HUES6 (cell line): Measurements from ENCODE around the gene CHN1.

ENCODE experiments used
- H3K27ac ChIP-seq: 2 replicates; pipeline ENCODE4 v1.7.0; 2013; ENCODE audit warnings: low read depth, mild to moderate bottlenecking, low read length, inconsistent platforms
- H3K27me3 ChIP-seq: 2 replicates; pipeline ENCODE4 v1.6.1; 2013; ENCODE audit warnings: low read length; ENCODE audit not compliant: control insufficient read depth, insufficient read depth
- H3K36me3 ChIP-seq: 2 replicates; pipeline ENCODE4 v1.6.1; 2013; ENCODE audit warnings: low read length; ENCODE audit not compliant: control insufficient read depth, insufficient read depth
- H3K4me1 ChIP-seq: 2 replicates; pipeline ENCODE4 v1.6.1; 2013; ENCODE audit warnings: low read length; ENCODE audit not compliant: control insufficient read depth, insufficient read depth
- H3K4me3 ChIP-seq: 2 replicates; pipeline ENCODE4 v1.5.1; 2013; ENCODE audit warnings: low read depth, low read length
- H3K9ac ChIP-seq: one replicate; pipeline ENCODE4 v1.6.1; 2013; ENCODE audit warnings: mild to moderate bottlenecking, low read length
- H3K9me3 ChIP-seq: 2 replicates; pipeline ENCODE4 v1.6.1; 2013; ENCODE audit warnings: low read depth, low read length; ENCODE audit not compliant: control insufficient read depth, insufficient read depth

Gene CHN1

DNA sequence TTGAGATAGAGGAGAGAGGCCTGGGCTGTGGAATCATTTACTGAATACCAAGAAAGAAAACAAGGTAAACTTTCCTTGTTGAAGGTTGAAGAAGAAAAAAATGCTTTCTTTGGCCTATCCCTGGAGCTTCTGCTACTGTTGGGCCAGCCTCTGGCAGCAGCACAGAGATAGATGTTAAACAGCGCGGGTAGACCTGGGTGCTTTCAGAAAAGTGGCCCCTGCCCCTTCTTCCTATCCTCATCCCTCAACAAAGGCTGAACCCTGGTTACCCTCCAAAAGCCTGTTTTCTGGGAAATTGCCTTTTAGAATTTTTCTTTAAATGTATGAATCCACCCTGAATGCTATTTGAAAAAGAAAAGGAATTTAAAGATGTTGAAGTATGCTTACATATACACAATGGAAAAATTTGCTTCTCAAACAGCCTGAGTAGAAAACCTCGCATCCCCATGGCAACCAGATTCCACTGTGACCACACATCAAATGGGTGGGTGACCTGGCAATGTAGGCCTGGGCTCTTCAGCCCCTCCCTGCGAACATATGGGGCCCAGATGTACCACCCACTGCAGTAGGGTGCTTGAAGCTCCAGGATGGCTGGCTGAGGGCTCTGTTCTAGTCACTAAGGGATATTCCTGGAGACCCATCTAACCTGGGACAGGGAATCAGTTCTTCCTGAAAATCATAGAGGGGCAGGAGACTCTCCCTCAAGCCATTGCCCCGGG is 217.5 kb downstream of the CHN1 start:
- Histone ChIP-seq H3K9ac (peak overlapping the region; percentile 34), H3K4me1 (peaks cover 47% of the 10 kb centered on the region), H3K36me3 (no peaks in the 10 kb centered on the region), H3K9me3 (no peaks in the 10 kb centered on the region), H3K27ac (peak overlapping the region; percentile 84), H3K4me3 (peak overlapping the region; percentile 22), H3K27me3 (no peaks in the 10 kb centered on the region)

DNA sequence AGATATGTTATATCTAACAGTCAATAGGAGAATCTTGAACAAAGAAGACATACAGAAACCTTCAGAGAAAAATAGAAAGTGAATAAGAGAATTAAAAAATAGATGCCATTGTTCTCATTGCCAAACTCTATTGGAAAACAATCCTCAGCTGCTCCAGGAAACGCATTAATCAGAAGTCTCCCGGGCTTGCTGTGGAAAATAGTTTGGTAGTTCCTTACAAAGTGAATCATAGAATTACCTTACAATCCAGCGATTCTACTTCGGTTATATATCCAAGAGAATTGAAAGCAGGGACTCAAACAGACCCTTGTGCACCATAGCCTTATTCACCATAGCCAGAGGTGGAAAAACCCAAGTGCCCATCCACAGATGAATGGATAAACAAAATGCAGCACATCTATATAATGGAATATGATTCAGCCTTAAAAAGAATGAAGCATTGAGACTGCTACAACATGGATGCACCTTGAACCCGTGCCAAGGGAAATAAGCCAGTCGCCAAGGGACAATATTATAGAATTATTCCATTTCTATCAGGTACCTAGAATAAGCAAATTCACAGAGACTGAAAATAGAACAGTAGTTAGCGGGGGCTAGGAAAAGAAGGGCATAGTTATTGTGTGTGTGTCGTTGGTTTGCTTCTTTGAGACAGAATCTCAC is 219.0 kb downstream of the CHN1 start:
- no peaks in the 10 kb centered on the region for H3K27me3 ChIP-seq
- H3K4me1 ChIP-seq = peaks cover 36% of the 10 kb centered on the region
- H3K27ac ChIP-seq = no peak overlapping the region; the same call in 1 of the 2 replicates
- no peak overlapping the region for H3K4me3 ChIP-seq
- no peak overlapping the region for H3K9ac ChIP-seq
- H3K36me3 ChIP-seq = no peaks in the 10 kb centered on the region
- H3K9me3 ChIP-seq = no peaks in the 10 kb centered on the region

DNA sequence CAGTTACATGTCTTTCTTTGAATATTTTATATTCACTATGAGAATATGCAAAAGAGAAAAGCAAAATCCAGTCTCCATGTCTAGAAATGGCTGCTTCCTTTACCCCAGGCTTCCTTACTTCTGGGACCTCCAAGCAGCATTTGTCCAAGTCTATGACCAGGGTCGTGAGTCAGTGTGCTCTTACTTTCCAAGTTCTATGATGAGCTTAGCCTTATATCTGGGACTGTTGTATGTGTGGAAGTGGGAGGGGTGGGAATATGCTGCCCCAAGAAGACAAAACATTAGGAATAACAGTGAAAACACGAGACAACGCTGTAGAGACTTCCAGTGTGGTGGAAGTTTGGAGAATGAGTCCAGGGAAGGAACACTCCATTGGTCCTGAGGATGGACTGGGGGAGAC is 219.7 kb downstream of the CHN1 start:
- Histone ChIP-seq H3K27ac (no peak overlapping the region), H3K4me1 (peaks cover 37% of the 10 kb centered on the region), H3K36me3 (no peaks in the 10 kb centered on the region), H3K4me3 (no peak overlapping the region), H3K9ac (no peak overlapping the region), H3K9me3 (no peaks in the 10 kb centered on the region), H3K27me3 (no peaks in the 10 kb centered on the region)

DNA sequence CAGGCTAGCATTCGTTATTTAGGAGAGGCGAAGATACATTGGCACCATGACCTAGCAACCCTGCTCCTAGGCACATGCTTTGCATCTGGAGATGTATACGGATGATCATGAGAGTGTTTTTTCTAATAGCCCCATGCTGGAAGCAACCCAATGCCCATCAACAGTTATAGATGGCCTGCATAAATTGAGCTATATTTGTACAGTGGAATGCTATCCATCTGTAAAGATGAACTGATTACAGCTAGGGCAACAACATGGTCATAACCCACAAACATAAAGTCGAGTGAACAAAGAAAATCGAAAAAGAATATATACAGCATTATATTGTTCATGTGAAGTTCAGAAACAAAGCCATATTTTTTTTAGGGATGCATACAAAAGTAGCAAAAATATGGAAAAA is 220.3 kb downstream of the CHN1 start:
- H3K36me3 ChIP-seq = no peaks in the 10 kb centered on the region
- H3K27ac ChIP-seq = no peak overlapping the region

DNA sequence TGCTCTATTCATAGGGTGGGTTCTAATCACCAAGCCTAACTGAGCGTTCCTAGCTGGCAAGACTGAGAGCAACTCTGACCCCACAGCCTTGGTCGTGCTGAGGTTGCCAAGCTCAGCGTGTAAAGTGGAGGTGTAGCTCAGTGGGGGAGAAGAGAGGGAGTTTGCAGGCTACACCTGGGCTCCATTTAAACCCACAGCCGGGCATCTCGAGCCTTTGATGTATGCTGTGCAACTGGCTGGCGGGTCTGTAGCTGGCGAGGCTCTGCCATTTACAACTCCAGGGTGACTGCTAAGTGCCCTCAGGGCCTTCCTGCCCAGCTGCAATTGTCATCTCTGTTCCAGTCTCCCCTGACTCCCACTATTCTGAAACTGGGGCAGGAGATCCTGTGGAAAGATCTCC is 220.9 kb downstream of the CHN1 start:
- Histone ChIP-seq H3K27ac (no peak overlapping the region), H3K4me1 (peaks cover 44% of the 10 kb centered on the region)

More for the DNA sequence above, 220.3 kb downstream of the CHN1 start:
- no peak overlapping the region for H3K9ac ChIP-seq
- H3K4me3 ChIP-seq = no peak overlapping the region
- H3K9me3 ChIP-seq = no peaks in the 10 kb centered on the region
- H3K4me1 ChIP-seq = peaks cover 42% of the 10 kb centered on the region
- H3K27me3 ChIP-seq = no peaks in the 10 kb centered on the region

DNA sequence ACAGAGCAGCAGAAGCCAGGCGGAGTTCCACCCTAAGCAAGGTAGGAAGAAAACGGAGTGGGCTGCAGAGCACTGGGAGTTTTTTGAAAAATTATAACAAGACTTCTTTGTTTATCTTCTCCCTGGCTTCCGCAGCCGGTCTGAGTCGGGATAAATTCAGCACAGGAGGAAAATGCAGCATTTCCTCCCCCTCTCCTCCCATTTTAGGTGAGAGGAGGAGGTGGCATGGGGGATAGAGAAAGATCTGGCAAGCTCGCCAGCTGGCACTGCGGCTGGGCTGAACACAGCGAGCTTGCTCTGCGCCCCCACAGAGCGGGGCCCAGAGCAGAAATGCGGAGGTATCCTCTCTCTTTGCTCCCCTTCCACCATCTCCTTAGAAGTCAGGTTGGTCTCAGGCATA is 223.2 kb downstream of the CHN1 start:
- Histone ChIP-seq H3K27ac (no peak overlapping the region), H3K4me3 (no peak overlapping the region), H3K36me3 (no peaks in the 10 kb centered on the region), H3K9ac (no peak overlapping the region), H3K27me3 (no peaks in the 10 kb centered on the region), H3K4me1 (peaks cover 37% of the 10 kb centered on the region), H3K9me3 (no peaks in the 10 kb centered on the region)

More for the DNA sequence above, 220.9 kb downstream of the CHN1 start:
- H3K9me3 ChIP-seq = no peaks in the 10 kb centered on the region
- no peak overlapping the region for H3K9ac ChIP-seq
- no peaks in the 10 kb centered on the region for H3K27me3 ChIP-seq
- no peaks in the 10 kb centered on the region for H3K36me3 ChIP-seq
- H3K4me3 ChIP-seq = no peak overlapping the region

DNA sequence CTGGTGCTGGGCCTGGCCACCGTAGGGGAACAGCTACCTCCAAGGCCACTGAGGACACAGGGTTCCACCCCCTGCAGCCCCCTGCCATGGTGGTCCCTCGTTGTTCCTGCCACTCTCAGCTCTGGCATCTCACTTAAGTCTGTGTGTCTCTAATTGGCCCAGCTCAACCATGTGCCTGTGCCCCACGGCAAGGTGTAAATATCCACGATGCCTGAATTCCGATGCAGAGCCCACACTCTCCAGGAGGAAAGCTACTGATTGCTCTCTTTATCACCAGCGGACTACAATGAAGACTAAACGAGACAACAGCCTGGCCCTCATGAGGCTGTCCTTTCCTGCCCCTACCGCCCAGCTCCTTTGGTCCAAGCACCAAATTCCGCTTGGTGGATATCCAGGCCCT is 223.9 kb downstream of the CHN1 start:
- Histone ChIP-seq H3K9me3 (no peaks in the 10 kb centered on the region), H3K36me3 (no peaks in the 10 kb centered on the region), H3K4me1 (peaks cover 39% of the 10 kb centered on the region), H3K27ac (no peak overlapping the region), H3K27me3 (no peaks in the 10 kb centered on the region), H3K9ac (no peak overlapping the region), H3K4me3 (no peak overlapping the region)

DNA sequence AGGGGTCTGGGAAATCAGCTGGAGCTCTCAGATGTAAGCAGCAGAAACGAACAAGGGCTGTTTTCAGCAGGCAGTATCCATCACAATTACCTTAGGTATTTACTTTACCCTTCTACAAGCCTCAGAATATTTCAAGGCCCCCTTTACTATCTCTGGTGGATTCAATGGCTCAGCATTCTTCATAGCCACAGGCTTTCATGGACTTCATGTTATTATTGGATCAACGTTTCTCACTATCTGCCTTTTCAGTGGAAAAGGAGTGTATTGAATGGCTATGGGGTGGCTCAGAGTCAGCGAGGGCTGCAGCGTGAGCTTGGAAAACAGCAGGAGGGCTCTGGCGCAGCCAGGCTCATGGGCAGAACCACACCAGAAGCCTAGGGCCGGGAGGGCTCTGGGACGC is 224.3 kb downstream of the CHN1 start:
- no peak overlapping the region for H3K9ac ChIP-seq
- peaks cover 40% of the 10 kb centered on the region for H3K4me1 ChIP-seq
- H3K27me3 ChIP-seq = no peaks in the 10 kb centered on the region
- H3K4me3 ChIP-seq = no peak overlapping the region
- H3K9me3 ChIP-seq = no peaks in the 10 kb centered on the region
- no peak overlapping the region for H3K27ac ChIP-seq
- H3K36me3 ChIP-seq = no peaks in the 10 kb centered on the region

DNA sequence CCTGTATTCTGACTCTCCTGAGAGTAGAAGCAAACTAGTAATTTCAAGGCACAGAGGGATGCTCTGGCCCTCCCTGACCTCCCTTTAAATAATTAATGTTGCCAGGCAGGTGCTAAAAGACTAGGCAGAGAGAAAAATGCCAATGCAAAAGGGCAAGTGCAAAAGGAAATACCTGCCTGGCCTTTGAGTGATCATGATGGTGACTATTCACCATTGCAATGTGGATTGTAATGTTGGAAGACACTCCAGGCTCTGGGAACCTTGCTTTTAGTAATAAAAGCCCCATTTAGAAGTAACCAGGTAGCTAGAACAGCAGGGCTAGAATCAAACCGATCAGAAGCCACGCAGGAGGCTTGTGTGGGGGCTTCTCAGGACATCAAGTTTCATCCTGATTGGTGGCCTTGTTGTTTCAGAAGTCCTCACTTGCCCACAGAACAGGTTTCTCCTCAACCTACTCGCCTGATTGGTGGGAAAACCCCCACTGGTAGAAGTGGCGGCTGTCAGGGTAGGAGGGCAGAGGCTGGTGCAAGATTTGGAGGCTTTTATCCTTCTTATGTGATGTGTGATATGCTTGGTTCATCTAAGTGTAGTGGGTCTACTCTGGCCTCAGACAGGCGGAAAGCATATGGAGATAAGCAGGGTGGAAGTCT is 224.9 kb downstream of the CHN1 start:
- no peaks in the 10 kb centered on the region for H3K9me3 ChIP-seq
- no peaks in the 10 kb centered on the region for H3K36me3 ChIP-seq
- H3K27me3 ChIP-seq = no peaks in the 10 kb centered on the region
- H3K9ac ChIP-seq = no peak overlapping the region
- peaks cover 44% of the 10 kb centered on the region for H3K4me1 ChIP-seq
- H3K27ac ChIP-seq = no peak overlapping the region
- no peak overlapping the region for H3K4me3 ChIP-seq

DNA sequence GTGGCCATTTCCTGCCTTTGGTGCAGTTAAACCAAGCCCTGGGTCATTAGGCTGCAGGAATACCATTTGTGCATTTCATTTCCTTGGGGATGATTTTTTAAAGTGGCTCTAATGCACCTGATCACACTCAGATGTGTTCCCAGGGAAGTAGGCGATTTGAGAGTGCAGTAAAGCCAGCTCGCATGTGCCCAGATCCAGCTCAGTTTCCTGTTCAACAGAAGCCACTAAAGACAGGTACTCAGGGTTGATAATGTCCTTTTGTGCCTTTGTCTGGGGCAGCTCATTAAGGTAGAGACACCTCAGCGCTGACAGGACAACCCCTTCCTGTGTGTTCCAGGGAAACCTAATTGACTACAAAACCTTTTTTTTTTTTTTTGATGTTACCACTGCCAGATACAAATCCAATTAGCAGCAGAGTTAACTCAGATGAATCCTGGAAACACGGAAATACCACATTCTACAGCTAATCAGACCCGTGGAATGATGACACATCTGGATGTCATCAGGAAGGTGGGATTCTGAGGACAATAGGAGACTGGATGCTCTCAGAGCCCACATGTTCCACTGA is 225.7 kb downstream of the CHN1 start:
- Histone ChIP-seq H3K27me3 (no peaks in the 10 kb centered on the region), H3K9me3 (no peaks in the 10 kb centered on the region), H3K4me1 (peaks cover 44% of the 10 kb centered on the region), H3K4me3 (no peak overlapping the region), H3K36me3 (no peaks in the 10 kb centered on the region), H3K27ac (no peak overlapping the region), H3K9ac (no peak overlapping the region)
